IMR-90 (cell line): ENCODE data around the gene MFSD6. TPM values are rescaled to one million over a fixed set of nuclear protein-coding genes. Genes with fewer than 3 reads are reported as not detected.
A peak's percentile ranks its signal among the peaks of the same experiment; 100 is the strongest.

Experiments
- ATAC-seq: fragments of 200-7000 bp; cut with Tn5 transposase; 2 replicates; pipeline ENCODE4 v1.9.1; 2020; ENCODE audit warnings: low read depth, mild to moderate bottlenecking, moderate library complexity
- BruUV-seq: library from RNA; stranded (reverse); fragments of 400-500 nt; replicated peaks from 2 replicates; lab custom pipeline; 2021; lab: Mats Ljungman, UMichigan
- CTCF ChIA-PET: fragments of 300-600 bp; formaldehyde crosslinking; extraction: SDS; loops from one replicate; lab custom pipeline; 2021; ENCODE audit warnings: antibody characterized with exemption; lab: Yijun Ruan, JAX
- POLR2A ChIA-PET: fragments of 300-600 bp; sonication (Branson Sonifier 250); formaldehyde crosslinking; loops from one replicate; lab custom pipeline; 2022; ENCODE audit warnings: antibody characterized with exemption; ENCODE audit not compliant: unreplicated experiment; lab: Charles Lee
- DNase-seq: peaks from one replicate; pipeline ENCODE4 v3.0.0; 2013
- H2AFZ ChIP-seq: replicated peaks from 2 replicates; pipeline ENCODE3; 2013; ENCODE audit warnings: low read length, mild to moderate bottlenecking; ENCODE audit not compliant: poor library complexity
- H2AK5ac ChIP-seq: 2 replicates; pipeline ENCODE4 v1.6.1; 2013; ENCODE audit warnings: low read depth, low read length, inconsistent platforms
- H2AK9ac ChIP-seq: replicated peaks from 2 replicates; pipeline ENCODE3; 2013; ENCODE audit warnings: mild to moderate bottlenecking, low read depth, low read length, moderate library complexity; ENCODE audit not compliant: poor library complexity
- H2BK120ac ChIP-seq: 2 replicates; pipeline ENCODE4 v1.6.1; 2013; ENCODE audit warnings: low read depth, low read length, inconsistent platforms
- H2BK15ac ChIP-seq: 3 replicates; pipeline ENCODE4 v1.6.1; 2013; ENCODE audit warnings: low read depth, low read length, inconsistent platforms
- H2BK20ac ChIP-seq: 2 replicates; pipeline ENCODE4 v1.6.1; 2013; ENCODE audit warnings: low read depth, mild to moderate bottlenecking, inconsistent platforms, low read length, moderate library complexity
- H2BK5ac ChIP-seq: 2 replicates; pipeline ENCODE4 v1.6.1; 2013; ENCODE audit warnings: mild to moderate bottlenecking, low read depth, low read length, inconsistent platforms; ENCODE audit not compliant: poor library complexity, severe bottlenecking
- H3K14ac ChIP-seq: replicated peaks from 2 replicates; pipeline ENCODE4 v1.6.1; 2013; ENCODE audit warnings: low read depth, low read length, inconsistent platforms
- H3K18ac ChIP-seq: 2 replicates; pipeline ENCODE4 v1.6.1; 2013; ENCODE audit warnings: low read depth, low read length, control low read depth
- H3K23ac ChIP-seq: 2 replicates; pipeline ENCODE4 v1.6.1; 2013; ENCODE audit warnings: low read depth, low read length, inconsistent platforms
- H3K27ac ChIP-seq: 2 replicates; pipeline ENCODE4 v1.5.1; 2013; ENCODE audit warnings: mild to moderate bottlenecking, control low read depth, low read length; ENCODE audit not compliant: insufficient read depth
- H3K27me3 ChIP-seq: 2 replicates; pipeline ENCODE4 v1.6.1; 2013; ENCODE audit warnings: low read length; ENCODE audit not compliant: control insufficient read depth, insufficient read depth
- H3K36me3 ChIP-seq: 2 replicates; pipeline ENCODE4 v1.6.1; 2013; ENCODE audit warnings: low read length, mixed read lengths; ENCODE audit not compliant: control insufficient read depth, insufficient read depth
- H3K4ac ChIP-seq: 2 replicates; pipeline ENCODE4 v1.6.1; 2013; ENCODE audit warnings: low read depth, low read length, inconsistent platforms
- H3K4me1 ChIP-seq: 2 replicates; pipeline ENCODE4 v1.6.1; 2013; ENCODE audit warnings: low read length, mixed read lengths; ENCODE audit not compliant: control insufficient read depth, insufficient read depth
- H3K4me2 ChIP-seq: 2 replicates; pipeline ENCODE4 v1.6.1; 2013; ENCODE audit warnings: low read depth, mild to moderate bottlenecking, control low read depth, low read length, moderate library complexity
- H3K4me3 ChIP-seq: 2 replicates; pipeline ENCODE4 v1.5.1; 2013; ENCODE audit warnings: low read depth, mild to moderate bottlenecking, control low read depth, low read length, moderate library complexity; ENCODE audit not compliant: insufficient read depth
- H3K56ac ChIP-seq: 2 replicates; pipeline ENCODE4 v1.6.1; 2013; ENCODE audit warnings: low read length, inconsistent platforms; ENCODE audit not compliant: insufficient read depth; ENCODE audit errors: extremely low read depth
- H3K79me1 ChIP-seq, 2 experiments: 2 replicates each; pipeline ENCODE4 v1.6.1; 2013; ENCODE audit warnings: low read length in 2 of 2, inconsistent platforms in 1 of 2, low read depth in 1 of 2
- H3K9ac ChIP-seq: 2 replicates; pipeline ENCODE4 v1.6.1; 2013; ENCODE audit warnings: low read depth, low read length, control low read depth
- H3K9me1 ChIP-seq: 2 replicates; pipeline ENCODE4 v1.6.1; 2013; ENCODE audit warnings: low read length, inconsistent platforms; ENCODE audit not compliant: insufficient read depth
- H3K9me3 ChIP-seq: 2 replicates; pipeline ENCODE4 v1.6.1; 2013; ENCODE audit warnings: low read length; ENCODE audit not compliant: control insufficient read depth, insufficient read depth
- H4K20me1 ChIP-seq: 2 replicates; pipeline ENCODE4 v1.6.1; 2013; ENCODE audit warnings: low read length, inconsistent platforms; ENCODE audit not compliant: insufficient read depth
- H4K5ac ChIP-seq: 2 replicates; pipeline ENCODE4 v1.6.1; 2013; ENCODE audit warnings: mild to moderate bottlenecking, low read depth, low read length, control low read depth
- H4K8ac ChIP-seq, 2 experiments: 2 replicates each; pipeline ENCODE4 v1.6.1; 2013; ENCODE audit warnings: low read depth in 2 of 2, low read length in 2 of 2, control low read depth in 1 of 2, inconsistent platforms in 1 of 2
- H4K91ac ChIP-seq: 2 replicates; pipeline ENCODE4 v1.6.1; 2013; ENCODE audit warnings: low read depth, low read length, inconsistent platforms; ENCODE audit not compliant: insufficient read depth
- CHD1 ChIP-seq: IDR thresholded peaks from 2 replicates; pipeline ENCODE4 v1.6.1; 2012; ENCODE audit warnings: low read depth, low read length, improper control_type of control experiment
- MAFK ChIP-seq: IDR thresholded peaks from 2 replicates; pipeline ENCODE4 v1.6.1; 2012; ENCODE audit warnings: low read depth, low read length, improper control_type of control experiment
- MXI1 ChIP-seq: IDR thresholded peaks from 2 replicates; pipeline ENCODE4 v1.6.1; 2012; ENCODE audit warnings: low read depth, mild to moderate bottlenecking, low read length, moderate library complexity, borderline replicate concordance
- NFE2L2 ChIP-seq: fragments of 150-350 bp; IDR thresholded peaks from 2 replicates; pipeline ENCODE4 v1.6.1; 2016; ENCODE audit warnings: low read depth, mild to moderate bottlenecking, low read length
- POLR2A ChIP-seq: IDR thresholded peaks from 2 replicates; pipeline ENCODE4 v1.6.1; 2012; ENCODE audit warnings: mild to moderate bottlenecking, low read depth, low read length
- RAD21 ChIP-seq: IDR thresholded peaks from 2 replicates; pipeline ENCODE4 v1.6.1; 2012; ENCODE audit warnings: low read length, improper control_type of control experiment
- WGBS, 2 experiments: methylation state at CpG; one replicate each; pipeline versions ENCODE4 v1.1.5 to v1.1.7; 2013; ENCODE audit warnings: missing lambda C conversion rate in 2 of 2; ENCODE audit not compliant: insufficient read length in 1 of 2; ENCODE audit errors: extremely low coverage in 2 of 2; 5-methylcytosine and 5-hydroxymethylcytosine counted together
- dilution Hi-C: fragments of 300-500 bp; cut with HindIII; formaldehyde crosslinking; loops from one replicate; pipeline ENCODE4 v1.14.3; 2018; ENCODE audit warnings: low sequenced_read_pairs; ENCODE audit not compliant: unreplicated experiment
- in situ Hi-C: fragments of 300-500 bp; cut with MboI; formaldehyde crosslinking; loops from 3 replicates; pipeline ENCODE4 v1.14.3; 2019; ENCODE audit warnings: low sequenced_read_pairs, inconsistent platforms, mixed read lengths
- intact Hi-C: fragments of 100-400 bp; cut with micrococcal nuclease; formaldehyde crosslinking; loops from 2 replicates; pipeline ENCODE4 v1.10.0; 2022
- polyA plus RNA-seq, 3 experiments: library from polyadenylated mRNA; depleted of rRNA; stranded (reverse); fragments of >200 nt; gene quantifications; 2 replicates each; pipeline ENCODE4 v1.2.3, GENCODE V29; 2012; ENCODE audit warnings: low replicate concordance in 1 of 3
- total RNA-seq: library from RNA; depleted of rRNA; stranded (reverse); fragments of >200 nt; gene quantifications from 2 replicates; pipeline ENCODE4 v1.2.3, GENCODE V29; 2012
- TF ChIP-seq, protein P1 (sequence below): fragments of 150-350 bp; IDR thresholded peaks from 2 replicates; pipeline ENCODE4 v1.6.1; 2016; ENCODE audit warnings: low read depth, mild to moderate bottlenecking, low read length, moderate library complexity, borderline replicate concordance
- TF ChIP-seq, protein P2 (sequence below): conservative IDR thresholded peaks from 2 replicates; pipeline ENCODE4 v1.5.1; 2012; ENCODE audit warnings: mild to moderate bottlenecking, low read depth, low read length, improper control_type of control experiment
- TF ChIP-seq, protein P3 (sequence below): fragments of 150-350 bp; IDR thresholded peaks from 2 replicates; pipeline ENCODE4 v1.6.1; 2017; ENCODE audit warnings: mild to moderate bottlenecking, antibody characterized with exemption, low read length, low read depth

The MFSD6 gene
- total and polyA plus RNA-seq, 2 of the 4 experiments (the other 2 are of a cell fraction) = 4.2 to 7.7 TPM

GRCh38 chr2:190481339-190481738, 73.2 kb downstream of the MFSD6 start:
- Histone ChIP-seq H3K56ac (no peak overlapping the region), H3K27ac (no peak overlapping the region), H3K79me1 (no peaks in the 10 kb centered on the region), H4K5ac (peak overlapping the region; percentile 51; the same call in 1 of the 2 replicates), H2BK5ac (no peak overlapping the region), H2BK15ac (no peak overlapping the region), H2BK20ac (no peak overlapping the region), H3K36me3 (no peaks in the 10 kb centered on the region), H3K14ac (no peak overlapping the region), H3K4me1 (peaks cover 7% of the 10 kb centered on the region; the same call in 1 of the 2 replicates), H2BK120ac (no peak overlapping the region), H4K8ac (no peak overlapping the region), H3K4ac (no peak overlapping the region), H4K20me1 (no peaks in the 10 kb centered on the region), H3K18ac (peak overlapping the region; percentile 31; the same call in 1 of the 2 replicates), H2AK9ac (no peak overlapping the region), H3K9me3 (no peaks in the 10 kb centered on the region), H3K9me1 (0 out of 2 replicates have a peak, but pooled peaks cover 6% of the 10 kb centered on the region), H2AK5ac (no peak overlapping the region), H3K27me3 (no peaks in the 10 kb centered on the region), H3K23ac (no peak overlapping the region), H3K9ac (no peak overlapping the region), H3K4me2 (no peak overlapping the region), H2AFZ (no peak overlapping the region), H4K91ac (no peak overlapping the region), H3K4me3 (no peak overlapping the region)
- ChIA-PET CTCF (interaction anchor here (0.6 to 1.4 kb wide), 2 partner anchors 9 to 562 kb away, joined by 4 to 7 read pairs; no protein-coding TSS in a partner anchor), POLR2A (no interaction called here)
- WGBS, 2 experiments = no CpG with 5 or more reads among the region's 2 CpGs
- intact Hi-C loops (no loop called here), in situ Hi-C loops (no loop called here), dilution Hi-C loops (no loop called here)
- BruUV-seq = no TSS peak
- ATAC-seq = no peak
- no peak for DNase-seq
- TF ChIP-seq POLR2A (no peak), CHD1 (no peak), RAD21 (no peak), MAFK (no peak), MXI1 (no peak), NFE2L2 (no peak)
- TF ChIP-seq, protein P1, sequence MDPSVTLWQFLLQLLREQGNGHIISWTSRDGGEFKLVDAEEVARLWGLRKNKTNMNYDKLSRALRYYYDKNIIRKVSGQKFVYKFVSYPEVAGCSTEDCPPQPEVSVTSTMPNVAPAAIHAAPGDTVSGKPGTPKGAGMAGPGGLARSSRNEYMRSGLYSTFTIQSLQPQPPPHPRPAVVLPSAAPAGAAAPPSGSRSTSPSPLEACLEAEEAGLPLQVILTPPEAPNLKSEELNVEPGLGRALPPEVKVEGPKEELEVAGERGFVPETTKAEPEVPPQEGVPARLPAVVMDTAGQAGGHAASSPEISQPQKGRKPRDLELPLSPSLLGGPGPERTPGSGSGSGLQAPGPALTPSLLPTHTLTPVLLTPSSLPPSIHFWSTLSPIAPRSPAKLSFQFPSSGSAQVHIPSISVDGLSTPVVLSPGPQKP = no peak
- TF ChIP-seq, protein P2, sequence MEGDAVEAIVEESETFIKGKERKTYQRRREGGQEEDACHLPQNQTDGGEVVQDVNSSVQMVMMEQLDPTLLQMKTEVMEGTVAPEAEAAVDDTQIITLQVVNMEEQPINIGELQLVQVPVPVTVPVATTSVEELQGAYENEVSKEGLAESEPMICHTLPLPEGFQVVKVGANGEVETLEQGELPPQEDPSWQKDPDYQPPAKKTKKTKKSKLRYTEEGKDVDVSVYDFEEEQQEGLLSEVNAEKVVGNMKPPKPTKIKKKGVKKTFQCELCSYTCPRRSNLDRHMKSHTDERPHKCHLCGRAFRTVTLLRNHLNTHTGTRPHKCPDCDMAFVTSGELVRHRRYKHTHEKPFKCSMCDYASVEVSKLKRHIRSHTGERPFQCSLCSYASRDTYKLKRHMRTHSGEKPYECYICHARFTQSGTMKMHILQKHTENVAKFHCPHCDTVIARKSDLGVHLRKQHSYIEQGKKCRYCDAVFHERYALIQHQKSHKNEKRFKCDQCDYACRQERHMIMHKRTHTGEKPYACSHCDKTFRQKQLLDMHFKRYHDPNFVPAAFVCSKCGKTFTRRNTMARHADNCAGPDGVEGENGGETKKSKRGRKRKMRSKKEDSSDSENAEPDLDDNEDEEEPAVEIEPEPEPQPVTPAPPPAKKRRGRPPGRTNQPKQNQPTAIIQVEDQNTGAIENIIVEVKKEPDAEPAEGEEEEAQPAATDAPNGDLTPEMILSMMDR = no peak
- TF ChIP-seq, protein P3, sequence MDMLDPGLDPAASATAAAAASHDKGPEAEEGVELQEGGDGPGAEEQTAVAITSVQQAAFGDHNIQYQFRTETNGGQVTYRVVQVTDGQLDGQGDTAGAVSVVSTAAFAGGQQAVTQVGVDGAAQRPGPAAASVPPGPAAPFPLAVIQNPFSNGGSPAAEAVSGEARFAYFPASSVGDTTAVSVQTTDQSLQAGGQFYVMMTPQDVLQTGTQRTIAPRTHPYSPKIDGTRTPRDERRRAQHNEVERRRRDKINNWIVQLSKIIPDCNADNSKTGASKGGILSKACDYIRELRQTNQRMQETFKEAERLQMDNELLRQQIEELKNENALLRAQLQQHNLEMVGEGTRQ = no peak
